HG03558 (cell line): ENCODE results near the gene CBFA2T3.

Experiments
- ATAC-seq: cut with Tn5 transposase; IDR thresholded peaks from one replicate; pipeline ENCODE4 v1.9.1; 2021; ENCODE audit warnings: moderate number of reproducible peaks; ENCODE audit not compliant: unreplicated experiment; ENCODE audit errors: extremely low read depth

The CBFA2T3 gene

GRCh38 chr16:89000207-89000959 lies 23.4 kb upstream of the CBFA2T3 start:
- no peak for ATAC-seq

- ATAC-seq = no peak
Observed at GRCh38 chr16:88999457-89000206, 22.6 kb upstream of the CBFA2T3 start.

- no peak for ATAC-seq
Observed at GRCh38 chr16:88995746-88996535, 18.9 kb upstream of the CBFA2T3 start.

GRCh38 chr16:88995194-88995593 lies 18.2 kb upstream of the CBFA2T3 start:
- no peak for ATAC-seq

- no peak for ATAC-seq
Observed at GRCh38 chr16:88994695-88995094, 17.7 kb upstream of the CBFA2T3 start.

GRCh38 chr16:88993946-88994600 lies 17.1 kb upstream of the CBFA2T3 start:
- ATAC-seq = no peak

GRCh38 chr16:88993166-88993761 lies 16.3 kb upstream of the CBFA2T3 start:
- no peak for ATAC-seq

- no peak for ATAC-seq
Observed at GRCh38 chr16:88992351-88993165, 15.6 kb upstream of the CBFA2T3 start.

- ATAC-seq = no peak
Observed at GRCh38 chr16:88991813-88992350, 14.9 kb upstream of the CBFA2T3 start.

GRCh38 chr16:88989852-88990547 lies 13.0 kb upstream of the CBFA2T3 start:
- ATAC-seq = no peak

- ATAC-seq = no peak
Observed at GRCh38 chr16:88988980-88989811, 12.2 kb upstream of the CBFA2T3 start.

GRCh38 chr16:88985521-88985920 lies 8.5 kb upstream of the CBFA2T3 start:
- ATAC-seq = no peak

GRCh38 chr16:88983771-88984687 lies 7.0 kb upstream of the CBFA2T3 start:
- ATAC-seq = no peak

- ATAC-seq = no peak
Observed at GRCh38 chr16:88983165-88983564, 6.2 kb upstream of the CBFA2T3 start.

GRCh38 chr16:88982286-88983084 lies 5.5 kb upstream of the CBFA2T3 start:
- ATAC-seq = no peak
